HepG2 (cell line): ENCODE data around the gene RMI1. TPM values are rescaled to one million over a fixed set of nuclear protein-coding genes. Genes with fewer than 3 reads are reported as not detected.

ENCODE experiments used
- ATAC-seq: fragments of 200-7000 bp; cut with Tn5 transposase; 3 replicates; pipeline ENCODE4 v1.9.1; 2020; ENCODE audit warnings: mild to moderate bottlenecking, moderate library complexity
- BruUV-seq: library from RNA; stranded (reverse); fragments of 400-500 nt; replicated peaks from 2 replicates; lab custom pipeline; 2021; lab: Mats Ljungman, UMichigan
- CTCF ChIA-PET: fragments of 300-600 bp; formaldehyde crosslinking; extraction: SDS; loops from one replicate; lab custom pipeline; 2021; ENCODE audit warnings: low total read pairs, inconsistent platforms, low intra/inter-chr PET ratio; lab: Yijun Ruan, JAX
- POLR2A ChIA-PET: fragments of 350-600 bp; sonication (Branson Sonifier 250); formaldehyde crosslinking; loops from one replicate; lab custom pipeline; 2020; ENCODE audit warnings: antibody characterized with exemption, inconsistent platforms; lab: Yijun Ruan, JAX
- DNase-seq: peaks from one replicate; pipeline ENCODE4 v3.0.0-alpha.2; 2015; ENCODE audit warnings: low spot score
- FAIRE-seq: peaks from 3 replicates; lab custom pipeline; 2011; peaks lifted over from hg19 to GRCh38; lab: Jason Lieb, UNC
- H2AFZ ChIP-seq: one replicate; pipeline ENCODE4 v1.6.1; 2011; ENCODE audit warnings: low read length, inconsistent platforms
- H3K27ac ChIP-seq: fragments of 300-600 bp; 3 replicates; pipeline ENCODE4 v1.8.0; 2011; ENCODE audit warnings: mixed run types, mild to moderate bottlenecking, mixed read lengths, low read length, inconsistent platforms; ENCODE audit not compliant: insufficient read depth; ENCODE audit errors: extremely low read length
- H3K27me3 ChIP-seq, 2 experiments: fragments of 200-600 bp in 1 of 2; 2 replicates in 1 of 2; 3 replicates in 1 of 2; pipeline versions ENCODE4 v1.6.0 to v1.8.0; 2011; ENCODE audit warnings: low read length in 2 of 2, mild to moderate bottlenecking in 2 of 2, moderate library complexity in 2 of 2, inconsistent platforms in 1 of 2; ENCODE audit not compliant: insufficient read depth in 2 of 2, control insufficient read depth in 1 of 2
- H3K36me3 ChIP-seq, 2 experiments: fragments of 200-600 bp in 1 of 2; replicated peaks in 1 of 2; 2 replicates in 1 of 2; 3 replicates in 1 of 2; pipeline versions ENCODE4 v1.5.1 to v1.8.0; 2011; ENCODE audit warnings: low read length in 2 of 2, inconsistent platforms in 1 of 2; ENCODE audit not compliant: insufficient read depth in 2 of 2, control insufficient read depth in 1 of 2
- H3K4me1 ChIP-seq: 2 replicates; pipeline ENCODE4 v1.5.1; 2012; ENCODE audit warnings: low read length, inconsistent platforms; ENCODE audit not compliant: insufficient read depth
- H3K4me2 ChIP-seq: 2 replicates; pipeline ENCODE4 v1.6.0; 2011; ENCODE audit warnings: low read depth, low read length, inconsistent platforms
- H3K4me3 ChIP-seq, 3 experiments: fragments of 200-600 bp in 1 of 3; sonication (generic), shearing (Covaris generic) in 1 of 3; replicated peaks in 1 of 3; 2 replicates each; pipeline ENCODE4 v1.5.1; 2011 to 2016; ENCODE audit warnings: low read length in 3 of 3, inconsistent platforms in 2 of 3, low read depth in 2 of 3, mild to moderate bottlenecking in 2 of 3, control low read depth in 1 of 3, mixed read lengths in 1 of 3; ENCODE audit not compliant: insufficient read depth in 1 of 3
- H3K79me2 ChIP-seq: one replicate; pipeline ENCODE4 v1.6.1; 2011; ENCODE audit warnings: low read length, inconsistent platforms; ENCODE audit not compliant: insufficient read depth
- H3K9ac ChIP-seq: 2 replicates; pipeline ENCODE4 v1.6.0; 2011; ENCODE audit warnings: mild to moderate bottlenecking, low read depth, low read length, inconsistent platforms; ENCODE audit not compliant: insufficient read depth
- H3K9me3 ChIP-seq: 2 replicates; pipeline ENCODE4 v1.5.1; 2012; ENCODE audit warnings: mild to moderate bottlenecking, low read length
- H4K20me1 ChIP-seq: 2 replicates; pipeline ENCODE4 v1.6.0; 2011; ENCODE audit warnings: inconsistent platforms, mild to moderate bottlenecking, low read length, moderate library complexity; ENCODE audit not compliant: insufficient read depth
- BORCS8-MEF2B ChIP-seq: sonication (generic); formaldehyde crosslinking; IDR thresholded peaks from 2 replicates; pipeline ENCODE4 v1.8.0; 2022; ENCODE audit warnings: mild to moderate bottlenecking, missing genetic modification reagents
- CEBPB ChIP-seq: IDR thresholded peaks from 2 replicates; pipeline ENCODE4 v1.6.1; 2011; ENCODE audit warnings: low read depth, low read length, improper control_type of control experiment, borderline replicate concordance
- HES4 ChIP-seq: sonication (generic); formaldehyde crosslinking; IDR thresholded peaks from 2 replicates; pipeline ENCODE4 v1.9.0; 2021; ENCODE audit warnings: mild to moderate bottlenecking, missing genetic modification reagents, borderline replicate concordance
- HIVEP1 ChIP-seq: sonication (generic); formaldehyde crosslinking; IDR thresholded peaks from 2 replicates; pipeline ENCODE4 v1.4.0; 2020; ENCODE audit warnings: mild to moderate bottlenecking, missing genetic modification reagents
- NFKB2 ChIP-seq: sonication (generic); formaldehyde crosslinking; IDR thresholded peaks from 2 replicates; pipeline ENCODE4 v1.4.0; 2020; ENCODE audit warnings: missing genetic modification reagents, borderline replicate concordance
- ZFP90 ChIP-seq: sonication (generic); formaldehyde crosslinking; IDR thresholded peaks from 2 replicates; pipeline ENCODE4 v1.8.0; 2022; ENCODE audit warnings: missing genetic modification reagents, mild to moderate bottlenecking, inconsistent platforms, borderline replicate concordance
- ZNF121 ChIP-seq: sonication (generic); formaldehyde crosslinking; IDR thresholded peaks from 2 replicates; pipeline ENCODE4 v1.5.0; 2020; ENCODE audit warnings: mild to moderate bottlenecking, missing genetic modification reagents
- ZNF274 ChIP-seq: sonication (generic); formaldehyde crosslinking; IDR thresholded peaks from 2 replicates; pipeline ENCODE4 v1.5.1; 2020; ENCODE audit warnings: mild to moderate bottlenecking, missing genetic modification reagents
- ZNF891 ChIP-seq: sonication (generic); formaldehyde crosslinking; IDR thresholded peaks from 2 replicates; pipeline ENCODE4 v1.5.0; 2020; ENCODE audit warnings: mild to moderate bottlenecking, missing genetic modification reagents
- WGBS: methylation state at CpG from one replicate; pipeline ENCODE4 v1.1.6; 2017; ENCODE audit warnings: low lambda C conversion rate; 5-methylcytosine and 5-hydroxymethylcytosine counted together
- in situ Hi-C: cut with HindIII; loops from 2 replicates; pipeline ENCODE4 v1.10.0; 2017; ENCODE audit warnings: low pct_unique_long_range_greater_than_20kb; ENCODE audit not compliant: extremely low pct_ligation_motif_present
- intact Hi-C: fragments of 100-400 bp; cut with micrococcal nuclease; formaldehyde crosslinking; loops from one replicate; pipeline ENCODE4 v1.10.0; 2022; ENCODE audit not compliant: unreplicated experiment
- polyA plus RNA-seq, 8 experiments: library from polyadenylated mRNA; depleted of rRNA in 3 of 8; stranded (reverse) in 7 of 8; unstranded in 1 of 8; fragments of >200 nt; fragmentation: Illumina TruSeq in 4 of 8; extraction: Trizol in 4 of 8; gene quantifications; 2 replicates each; pipeline versions ENCODE4 v1.2.1 to v1.2.3, GENCODE V29; 2011 to 2016; ENCODE audit warnings: low read depth in 4 of 8, missing spikeins in 1 of 8, mixed read lengths in 1 of 8; ENCODE audit not compliant: insufficient read depth in 1 of 8
- total RNA-seq, 5 experiments: library from RNA; depleted of rRNA; stranded (reverse); fragments of >200 nt; fragmentation: Illumina TruSeq; extraction: Trizol; gene quantifications; 2 replicates each; pipeline ENCODE4 v1.2.3, GENCODE V29; 2016; ENCODE audit warnings: low read depth in 1 of 5
- TF ChIP-seq, protein P1 (sequence below): IDR thresholded peaks from 2 replicates; pipeline ENCODE4 v1.6.1; 2016; ENCODE audit warnings: mild to moderate bottlenecking
- TF ChIP-seq, protein P2 (sequence below): sonication (generic); formaldehyde crosslinking; conservative IDR thresholded peaks from 2 replicates; pipeline ENCODE4 v1.4.0; 2020; ENCODE audit warnings: missing genetic modification reagents
- TF ChIP-seq, protein P3 (sequence below): sonication (generic); formaldehyde crosslinking; IDR thresholded peaks from 2 replicates; pipeline ENCODE4 v1.5.0; 2020; ENCODE audit warnings: missing genetic modification reagents, mild to moderate bottlenecking, borderline replicate concordance

Gene RMI1
- total and polyA plus RNA-seq, 2 of the 13 experiments (the other 11 are each of a cell fraction or from before 2014, with no cell fraction given), result 0.54 to 3.7 TPM

DNA sequence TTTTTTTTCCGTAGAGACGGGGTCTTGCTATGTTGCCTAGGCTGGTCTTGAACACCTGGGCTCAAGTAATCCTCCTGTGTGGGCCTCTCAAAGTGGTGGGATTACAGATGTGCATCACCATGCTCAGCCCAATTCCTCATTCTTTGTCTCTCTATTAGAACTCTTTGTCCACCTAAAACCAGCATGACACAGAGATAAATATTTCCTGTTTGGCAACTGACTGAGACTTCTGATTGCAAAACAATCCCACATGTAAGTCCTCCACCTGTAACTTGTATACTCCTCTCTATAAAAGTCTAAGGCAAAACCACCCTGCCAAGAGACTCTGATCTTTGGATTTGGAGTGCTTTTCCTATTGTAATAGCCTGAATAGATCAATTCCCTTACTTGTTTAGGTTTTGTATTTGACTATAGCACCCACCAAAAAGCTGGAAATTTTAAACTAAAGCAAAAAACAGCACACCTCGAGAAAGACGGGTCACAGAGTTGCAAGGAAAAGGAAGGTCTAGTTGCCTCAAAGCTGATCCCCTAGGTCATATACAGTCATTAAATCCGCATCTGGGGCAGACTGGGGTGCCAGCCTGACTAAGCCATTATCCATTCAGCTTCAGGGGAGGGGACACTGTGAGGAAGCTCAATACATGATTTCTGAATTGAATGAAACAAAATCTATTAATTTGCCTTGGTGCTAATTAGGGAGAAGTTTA lies 45.9 kb upstream of the RMI1 start:
- H3K4me1 ChIP-seq, result peaks cover 18% of the 10 kb centered on the region
- no peaks in the 10 kb centered on the region for H3K79me2 ChIP-seq
- H3K27ac ChIP-seq, result no peak overlapping the region
- no peaks in the 10 kb centered on the region for H3K9me3 ChIP-seq
- no TSS peak for BruUV-seq
- WGBS, result 83% methylated on average over 5 of the region's 5 CpGs
- no peak for TF ChIP-seq ZFP90 (CRISPR knock-in tag)
- no peak for TF ChIP-seq HIVEP1 (CRISPR knock-in tag)
- TF ChIP-seq ZNF891 (CRISPR knock-in tag), result no peak
- TF ChIP-seq CEBPB, result peak; percentile 64; the same call in 1 of the 2 replicates
- TF ChIP-seq NFKB2 (CRISPR knock-in tag), result no peak
- ATAC-seq (peak; percentile 26; the same call in 1 of the 3 replicates), FAIRE-seq (no peak), DNase-seq (no peak)
- no peaks in the 10 kb centered on the region for H4K20me1 ChIP-seq
- in situ Hi-C loops (loop anchor here (5.0 kb wide), 2 partner anchors 238 to 328 kb away; no protein-coding TSS in a partner anchor), intact Hi-C loops (no loop called here)
- H3K4me2 ChIP-seq, result no peak overlapping the region
- no peak overlapping the region for H3K9ac ChIP-seq
- no peaks in the 10 kb centered on the region for H3K27me3 ChIP-seq
- no peak overlapping the region for H2AFZ ChIP-seq
- H3K36me3 ChIP-seq, result peaks cover 4 to 17% of the 10 kb centered on the region in 2 experiments; a peak in 4 of 5 replicates
- ChIA-PET CTCF (no interaction called here), POLR2A (interaction anchor here (1.1 kb wide), 1 partner anchor 21 kb away, joined by 3 read pairs; a partner anchor contains a TSS)
- H3K4me3 ChIP-seq, result no peak overlapping the region

DNA sequence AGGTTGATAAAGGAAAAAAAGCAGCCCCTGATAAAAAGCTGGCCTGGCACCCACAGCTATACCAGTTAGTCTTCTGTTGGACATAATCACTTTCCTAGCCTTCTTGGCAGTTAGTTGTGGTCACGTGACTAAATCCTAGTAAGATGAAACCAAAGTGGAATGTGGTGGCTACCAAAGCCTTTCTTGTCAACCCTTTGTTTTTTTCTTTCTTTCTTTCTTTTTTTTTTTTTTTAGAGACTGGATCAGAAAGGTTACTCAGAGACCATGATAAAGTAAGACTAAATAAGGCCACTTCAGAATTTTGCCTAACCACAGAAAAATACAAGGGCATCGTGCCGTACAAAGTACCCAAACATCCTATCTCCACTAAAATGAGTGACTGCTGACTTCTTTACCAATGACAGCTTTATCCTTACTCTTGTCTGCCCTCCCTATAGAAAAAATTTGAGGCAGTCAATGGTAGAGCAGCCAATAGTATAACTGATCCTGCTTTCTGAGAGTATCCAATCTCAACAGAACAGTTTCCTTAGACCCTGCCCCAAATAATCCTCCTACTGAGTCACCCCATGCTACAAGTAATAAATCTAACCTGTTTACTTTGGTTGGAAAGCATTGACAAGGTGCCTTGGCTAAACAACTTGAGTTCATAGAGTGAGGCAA lies 45.2 kb upstream of the RMI1 start:
- no peak overlapping the region for H3K4me3 ChIP-seq
- H3K9ac ChIP-seq, result no peak overlapping the region
- peaks cover 18% of the 10 kb centered on the region for H3K4me1 ChIP-seq
- no peaks in the 10 kb centered on the region for H3K27me3 ChIP-seq
- no peaks in the 10 kb centered on the region for H3K79me2 ChIP-seq
- FAIRE-seq (no peak), DNase-seq (no peak), ATAC-seq (no peak)
- intact Hi-C loops (no loop called here), in situ Hi-C loops (loop anchor here (5.0 kb wide), 2 partner anchors 237 to 327 kb away; no protein-coding TSS in a partner anchor)
- H4K20me1 ChIP-seq, result no peaks in the 10 kb centered on the region
- BruUV-seq, result no TSS peak
- H3K4me2 ChIP-seq, result no peak overlapping the region
- ChIA-PET POLR2A (no interaction called here), CTCF (interaction anchor here (3.8 kb wide), 1 partner anchor 326 kb away, joined by 24 read pairs; no protein-coding TSS in a partner anchor)
- WGBS, result 90% methylated on average over 3 of the region's 3 CpGs
- H3K9me3 ChIP-seq, result no peaks in the 10 kb centered on the region
- no peak overlapping the region for H2AFZ ChIP-seq
- no peak overlapping the region for H3K27ac ChIP-seq
- H3K36me3 ChIP-seq, result peaks cover 7 to 23% of the 10 kb centered on the region in 2 experiments
- TF ChIP-seq, protein P1, sequence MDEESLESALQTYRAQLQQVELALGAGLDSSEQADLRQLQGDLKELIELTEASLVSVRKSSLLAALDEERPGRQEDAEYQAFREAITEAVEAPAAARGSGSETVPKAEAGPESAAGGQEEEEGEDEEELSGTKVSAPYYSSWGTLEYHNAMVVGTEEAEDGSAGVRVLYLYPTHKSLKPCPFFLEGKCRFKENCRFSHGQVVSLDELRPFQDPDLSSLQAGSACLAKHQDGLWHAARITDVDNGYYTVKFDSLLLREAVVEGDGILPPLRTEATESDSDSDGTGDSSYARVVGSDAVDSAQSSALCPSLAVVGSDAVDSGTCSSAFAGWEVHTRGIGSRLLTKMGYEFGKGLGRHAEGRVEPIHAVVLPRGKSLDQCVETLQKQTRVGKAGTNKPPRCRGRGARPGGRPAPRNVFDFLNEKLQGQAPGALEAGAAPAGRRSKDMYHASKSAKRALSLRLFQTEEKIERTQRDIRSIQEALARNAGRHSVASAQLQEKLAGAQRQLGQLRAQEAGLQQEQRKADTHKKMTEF (CRISPR knock-in tag), result no peak
- no peak for TF ChIP-seq HES4
- TF ChIP-seq ZNF121 (CRISPR knock-in tag), result no peak
- no peak for TF ChIP-seq ZNF274 (CRISPR knock-in tag)
- TF ChIP-seq, protein P2, sequence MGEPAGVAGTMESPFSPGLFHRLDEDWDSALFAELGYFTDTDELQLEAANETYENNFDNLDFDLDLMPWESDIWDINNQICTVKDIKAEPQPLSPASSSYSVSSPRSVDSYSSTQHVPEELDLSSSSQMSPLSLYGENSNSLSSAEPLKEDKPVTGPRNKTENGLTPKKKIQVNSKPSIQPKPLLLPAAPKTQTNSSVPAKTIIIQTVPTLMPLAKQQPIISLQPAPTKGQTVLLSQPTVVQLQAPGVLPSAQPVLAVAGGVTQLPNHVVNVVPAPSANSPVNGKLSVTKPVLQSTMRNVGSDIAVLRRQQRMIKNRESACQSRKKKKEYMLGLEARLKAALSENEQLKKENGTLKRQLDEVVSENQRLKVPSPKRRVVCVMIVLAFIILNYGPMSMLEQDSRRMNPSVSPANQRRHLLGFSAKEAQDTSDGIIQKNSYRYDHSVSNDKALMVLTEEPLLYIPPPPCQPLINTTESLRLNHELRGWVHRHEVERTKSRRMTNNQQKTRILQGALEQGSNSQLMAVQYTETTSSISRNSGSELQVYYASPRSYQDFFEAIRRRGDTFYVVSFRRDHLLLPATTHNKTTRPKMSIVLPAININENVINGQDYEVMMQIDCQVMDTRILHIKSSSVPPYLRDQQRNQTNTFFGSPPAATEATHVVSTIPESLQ (CRISPR knock-in tag), result no peak
- no peak for TF ChIP-seq BORCS8-MEF2B (CRISPR knock-in tag)
- TF ChIP-seq, protein P3, sequence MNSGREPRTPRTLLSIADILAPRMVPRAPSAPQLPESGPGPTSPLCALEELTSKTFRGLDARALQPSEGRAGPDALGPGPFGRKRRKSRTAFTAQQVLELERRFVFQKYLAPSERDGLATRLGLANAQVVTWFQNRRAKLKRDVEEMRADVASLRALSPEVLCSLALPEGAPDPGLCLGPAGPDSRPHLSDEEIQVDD (CRISPR knock-in tag), result no peak
